SK-N-SH treated with all-trans-retinoic acid at 6 μM for 48 hours (cell line): ENCODE results near the gene SPOCK2.
"Not testable (repeated sequence)": the region's sequence is repeated elsewhere in the genome, so short reads cannot be mapped to it uniquely, and the experiment has no call there.

Source experiments
- ATAC-seq: fragments of 200-7000 bp; cut with Tn5 transposase; 3 replicates; pipeline ENCODE4 v1.9.1; 2020; ENCODE audit warnings: mild to moderate bottlenecking, moderate library complexity
- ESRRG ChIP-seq: fragments of 250-450 bp; sonication (Bioruptor Pico); IDR thresholded peaks from 2 replicates; pipeline ENCODE4 v1.6.1; 2021; ENCODE audit warnings: mild to moderate bottlenecking
- GLIS3 ChIP-seq: fragments of 250-450 bp; sonication (Bioruptor Pico); IDR thresholded peaks from 2 replicates; pipeline ENCODE4 v1.5.0; 2020; ENCODE audit warnings: mild to moderate bottlenecking, moderate library complexity
- ISL1 ChIP-seq: fragments of 250-450 bp; sonication (Bioruptor Pico); IDR thresholded peaks from 2 replicates; pipeline ENCODE4 v2.1.2; 2022; ENCODE audit warnings: mild to moderate bottlenecking, moderate library complexity
- OSR1 ChIP-seq: fragments of 250-450 bp; sonication (Bioruptor Pico); IDR thresholded peaks from 2 replicates; pipeline ENCODE4 v1.8.0; 2022; ENCODE audit warnings: moderate library complexity, mild to moderate bottlenecking, inconsistent platforms
- RARB ChIP-seq: fragments of 250-450 bp; sonication (Bioruptor Pico); IDR thresholded peaks from 2 replicates; pipeline ENCODE4 v1.8.0; 2021; ENCODE audit warnings: mild to moderate bottlenecking, moderate library complexity
- TCF4 ChIP-seq: fragments of 250-450 bp; sonication (Bioruptor Pico); IDR thresholded peaks from 2 replicates; pipeline ENCODE4 v1.8.0; 2021; ENCODE audit warnings: mild to moderate bottlenecking, moderate library complexity, borderline replicate concordance
- ZC3H10 ChIP-seq: fragments of 250-450 bp; sonication (Bioruptor Pico); IDR thresholded peaks from 2 replicates; pipeline ENCODE4 v1.5.1; 2021; ENCODE audit warnings: mild to moderate bottlenecking, moderate library complexity
- ZFP30 ChIP-seq: fragments of 450-650 bp; formaldehyde crosslinking; IDR thresholded peaks from 2 replicates; pipeline ENCODE4 v1.5.0; 2022; ENCODE audit warnings: mild to moderate bottlenecking, moderate library complexity
- ZNF70 ChIP-seq: fragments of 450-650 bp; formaldehyde crosslinking; IDR thresholded peaks from 2 replicates; pipeline ENCODE4 v1.5.0; 2020; ENCODE audit warnings: mild to moderate bottlenecking, moderate library complexity
- TF ChIP-seq, protein P1 (sequence below): fragments of 250-450 bp; sonication (Bioruptor Pico); IDR thresholded peaks from 2 replicates; pipeline ENCODE4 v1.8.0; 2020; ENCODE audit warnings: mild to moderate bottlenecking, moderate library complexity, borderline replicate concordance
- TF ChIP-seq, protein P2 (sequence below): fragments of 250-450 bp; sonication (Bioruptor Pico); IDR thresholded peaks from 2 replicates; pipeline ENCODE4 v1.5.1; 2020; ENCODE audit warnings: low read depth, mild to moderate bottlenecking, moderate library complexity
- TF ChIP-seq, protein P3 (sequence below): fragments of 250-450 bp; sonication (Bioruptor Pico); IDR thresholded peaks from 2 replicates; pipeline ENCODE4 v1.8.0; 2021; ENCODE audit warnings: low read depth, mild to moderate bottlenecking, moderate library complexity, borderline replicate concordance
- TF ChIP-seq, protein P4 (sequence below): fragments of 250-450 bp; sonication (Bioruptor Pico); IDR thresholded peaks from 2 replicates; pipeline ENCODE4 v1.5.1; 2021; ENCODE audit warnings: mild to moderate bottlenecking, moderate library complexity
- TF ChIP-seq, protein P5 (sequence below): fragments of 250-450 bp; sonication (Bioruptor Pico); IDR thresholded peaks from 2 replicates; pipeline ENCODE4 v1.5.0; 2020; ENCODE audit warnings: mild to moderate bottlenecking, moderate library complexity

Gene SPOCK2, protein sequence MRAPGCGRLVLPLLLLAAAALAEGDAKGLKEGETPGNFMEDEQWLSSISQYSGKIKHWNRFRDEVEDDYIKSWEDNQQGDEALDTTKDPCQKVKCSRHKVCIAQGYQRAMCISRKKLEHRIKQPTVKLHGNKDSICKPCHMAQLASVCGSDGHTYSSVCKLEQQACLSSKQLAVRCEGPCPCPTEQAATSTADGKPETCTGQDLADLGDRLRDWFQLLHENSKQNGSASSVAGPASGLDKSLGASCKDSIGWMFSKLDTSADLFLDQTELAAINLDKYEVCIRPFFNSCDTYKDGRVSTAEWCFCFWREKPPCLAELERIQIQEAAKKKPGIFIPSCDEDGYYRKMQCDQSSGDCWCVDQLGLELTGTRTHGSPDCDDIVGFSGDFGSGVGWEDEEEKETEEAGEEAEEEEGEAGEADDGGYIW

DNA sequence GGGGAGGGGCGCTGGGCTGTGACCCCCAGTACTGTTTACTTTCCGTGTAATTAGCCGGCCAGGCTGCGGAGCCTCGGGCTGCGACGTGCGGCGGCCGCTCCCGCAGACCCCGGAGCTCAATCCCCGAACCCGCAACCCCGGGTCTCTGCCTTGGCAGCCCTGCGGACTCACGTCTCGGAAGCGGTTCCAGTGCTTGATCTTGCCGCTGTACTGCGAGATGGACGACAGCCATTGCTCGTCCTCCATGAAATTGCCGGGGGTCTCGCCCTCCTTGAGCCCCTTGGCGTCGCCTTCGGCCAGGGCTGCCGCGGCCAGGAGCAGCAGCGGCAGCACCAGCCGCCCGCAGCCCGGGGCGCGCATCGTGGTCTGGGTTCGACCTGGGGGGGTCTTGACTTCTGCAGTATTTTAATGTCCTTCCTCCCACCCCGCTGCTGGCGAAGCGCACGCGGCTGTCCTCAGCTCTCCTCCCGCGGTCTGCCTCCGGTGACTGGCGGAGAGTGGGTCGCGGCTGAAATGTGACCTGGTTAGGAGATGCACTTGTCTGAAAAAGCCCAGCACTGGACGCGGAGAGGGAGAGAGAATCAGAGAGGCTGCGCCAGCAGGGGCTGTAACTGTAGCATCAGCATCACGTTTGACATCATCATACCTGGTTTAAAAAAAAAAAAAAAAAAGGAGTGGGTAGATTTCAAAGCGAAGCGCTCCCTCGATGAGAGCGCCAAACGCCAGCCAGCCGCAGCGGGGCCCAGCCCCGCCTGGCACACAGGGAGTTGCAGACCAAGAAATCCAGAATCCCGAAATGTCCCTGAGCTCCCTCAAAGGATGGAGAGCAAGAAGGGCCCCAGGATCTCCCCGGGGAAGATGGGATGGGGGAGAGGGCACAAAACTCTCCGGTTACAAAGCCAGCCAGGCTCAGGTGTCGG, at the start of gene SPOCK2:
TSS of gene SPOCK2 (minus strand) at position 583 of the 920 bp plus-strand sequence. CDS start at position 360, 223 bp downstream.
- peak; percentile 56 for ATAC-seq
- TF ChIP-seq, protein P1, sequence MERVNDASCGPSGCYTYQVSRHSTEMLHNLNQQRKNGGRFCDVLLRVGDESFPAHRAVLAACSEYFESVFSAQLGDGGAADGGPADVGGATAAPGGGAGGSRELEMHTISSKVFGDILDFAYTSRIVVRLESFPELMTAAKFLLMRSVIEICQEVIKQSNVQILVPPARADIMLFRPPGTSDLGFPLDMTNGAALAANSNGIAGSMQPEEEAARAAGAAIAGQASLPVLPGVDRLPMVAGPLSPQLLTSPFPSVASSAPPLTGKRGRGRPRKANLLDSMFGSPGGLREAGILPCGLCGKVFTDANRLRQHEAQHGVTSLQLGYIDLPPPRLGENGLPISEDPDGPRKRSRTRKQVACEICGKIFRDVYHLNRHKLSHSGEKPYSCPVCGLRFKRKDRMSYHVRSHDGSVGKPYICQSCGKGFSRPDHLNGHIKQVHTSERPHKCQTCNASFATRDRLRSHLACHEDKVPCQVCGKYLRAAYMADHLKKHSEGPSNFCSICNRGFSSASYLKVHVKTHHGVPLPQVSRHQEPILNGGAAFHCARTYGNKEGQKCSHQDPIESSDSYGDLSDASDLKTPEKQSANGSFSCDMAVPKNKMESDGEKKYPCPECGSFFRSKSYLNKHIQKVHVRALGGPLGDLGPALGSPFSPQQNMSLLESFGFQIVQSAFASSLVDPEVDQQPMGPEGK = no peak
- TF ChIP-seq ISL1 (CRISPR knock-in tag) (no peak), ZFP30 (CRISPR knock-in tag) (no peak)
- TF ChIP-seq, protein P2, sequence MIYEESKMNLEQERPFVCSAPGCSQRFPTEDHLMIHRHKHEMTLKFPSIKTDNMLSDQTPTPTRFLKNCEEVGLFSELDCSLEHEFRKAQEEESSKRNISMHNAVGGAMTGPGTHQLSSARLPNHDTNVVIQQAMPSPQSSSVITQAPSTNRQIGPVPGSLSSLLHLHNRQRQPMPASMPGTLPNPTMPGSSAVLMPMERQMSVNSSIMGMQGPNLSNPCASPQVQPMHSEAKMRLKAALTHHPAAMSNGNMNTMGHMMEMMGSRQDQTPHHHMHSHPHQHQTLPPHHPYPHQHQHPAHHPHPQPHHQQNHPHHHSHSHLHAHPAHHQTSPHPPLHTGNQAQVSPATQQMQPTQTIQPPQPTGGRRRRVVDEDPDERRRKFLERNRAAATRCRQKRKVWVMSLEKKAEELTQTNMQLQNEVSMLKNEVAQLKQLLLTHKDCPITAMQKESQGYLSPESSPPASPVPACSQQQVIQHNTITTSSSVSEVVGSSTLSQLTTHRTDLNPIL (CRISPR knock-in tag) = no peak

DNA sequence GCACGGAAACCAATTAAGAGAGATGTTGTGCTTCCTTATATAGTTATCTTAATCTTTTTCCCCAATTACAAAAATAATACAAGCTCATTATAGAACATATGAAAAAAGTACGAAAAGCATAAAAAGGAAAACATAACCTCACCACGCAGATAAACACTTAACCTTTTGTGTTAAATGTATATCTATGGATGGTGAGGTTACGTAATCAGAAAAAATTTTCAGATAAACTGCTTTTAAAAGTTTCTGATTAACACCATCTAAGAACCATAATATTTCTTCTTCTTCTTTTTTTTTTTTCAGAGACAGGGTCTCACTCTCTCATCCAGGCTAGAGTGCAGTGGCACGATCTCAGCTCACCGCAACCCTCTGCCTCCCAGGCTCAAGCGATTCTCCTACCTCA, 49.2 kb upstream of the SPOCK2 start:
- no peak for ATAC-seq
- TF ChIP-seq RARB (CRISPR knock-in tag) (no peak), TCF4 (no peak), ZNF70 (no peak), ESRRG (CRISPR knock-in tag) (no peak), ISL1 (CRISPR knock-in tag) (no peak), GLIS3 (no peak), ZC3H10 (CRISPR knock-in tag) (no peak), OSR1 (no peak)
- TF ChIP-seq, protein P1 = no peak
- TF ChIP-seq, protein P3, sequence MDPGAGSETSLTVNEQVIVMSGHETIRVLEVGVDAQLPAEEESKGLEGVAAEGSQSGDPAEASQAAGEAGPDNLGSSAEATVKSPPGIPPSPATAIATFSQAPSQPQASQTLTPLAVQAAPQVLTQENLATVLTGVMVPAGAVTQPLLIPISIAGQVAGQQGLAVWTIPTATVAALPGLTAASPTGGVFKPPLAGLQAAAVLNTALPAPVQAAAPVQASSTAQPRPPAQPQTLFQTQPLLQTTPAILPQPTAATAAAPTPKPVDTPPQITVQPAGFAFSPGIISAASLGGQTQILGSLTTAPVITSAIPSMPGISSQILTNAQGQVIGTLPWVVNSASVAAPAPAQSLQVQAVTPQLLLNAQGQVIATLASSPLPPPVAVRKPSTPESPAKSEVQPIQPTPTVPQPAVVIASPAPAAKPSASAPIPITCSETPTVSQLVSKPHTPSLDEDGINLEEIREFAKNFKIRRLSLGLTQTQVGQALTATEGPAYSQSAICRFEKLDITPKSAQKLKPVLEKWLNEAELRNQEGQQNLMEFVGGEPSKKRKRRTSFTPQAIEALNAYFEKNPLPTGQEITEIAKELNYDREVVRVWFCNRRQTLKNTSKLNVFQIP (CRISPR knock-in tag) = no peak
- TF ChIP-seq, protein P4, sequence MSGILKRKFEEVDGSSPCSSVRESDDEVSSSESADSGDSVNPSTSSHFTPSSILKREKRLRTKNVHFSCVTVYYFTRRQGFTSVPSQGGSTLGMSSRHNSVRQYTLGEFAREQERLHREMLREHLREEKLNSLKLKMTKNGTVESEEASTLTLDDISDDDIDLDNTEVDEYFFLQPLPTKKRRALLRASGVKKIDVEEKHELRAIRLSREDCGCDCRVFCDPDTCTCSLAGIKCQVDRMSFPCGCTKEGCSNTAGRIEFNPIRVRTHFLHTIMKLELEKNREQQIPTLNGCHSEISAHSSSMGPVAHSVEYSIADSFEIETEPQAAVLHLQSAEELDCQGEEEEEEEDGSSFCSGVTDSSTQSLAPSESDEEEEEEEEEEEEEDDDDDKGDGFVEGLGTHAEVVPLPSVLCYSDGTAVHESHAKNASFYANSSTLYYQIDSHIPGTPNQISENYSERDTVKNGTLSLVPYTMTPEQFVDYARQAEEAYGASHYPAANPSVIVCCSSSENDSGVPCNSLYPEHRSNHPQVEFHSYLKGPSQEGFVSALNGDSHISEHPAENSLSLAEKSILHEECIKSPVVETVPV (CRISPR knock-in tag) = no peak
- TF ChIP-seq, protein P2 (CRISPR knock-in tag) = no peak
- TF ChIP-seq, protein P5, sequence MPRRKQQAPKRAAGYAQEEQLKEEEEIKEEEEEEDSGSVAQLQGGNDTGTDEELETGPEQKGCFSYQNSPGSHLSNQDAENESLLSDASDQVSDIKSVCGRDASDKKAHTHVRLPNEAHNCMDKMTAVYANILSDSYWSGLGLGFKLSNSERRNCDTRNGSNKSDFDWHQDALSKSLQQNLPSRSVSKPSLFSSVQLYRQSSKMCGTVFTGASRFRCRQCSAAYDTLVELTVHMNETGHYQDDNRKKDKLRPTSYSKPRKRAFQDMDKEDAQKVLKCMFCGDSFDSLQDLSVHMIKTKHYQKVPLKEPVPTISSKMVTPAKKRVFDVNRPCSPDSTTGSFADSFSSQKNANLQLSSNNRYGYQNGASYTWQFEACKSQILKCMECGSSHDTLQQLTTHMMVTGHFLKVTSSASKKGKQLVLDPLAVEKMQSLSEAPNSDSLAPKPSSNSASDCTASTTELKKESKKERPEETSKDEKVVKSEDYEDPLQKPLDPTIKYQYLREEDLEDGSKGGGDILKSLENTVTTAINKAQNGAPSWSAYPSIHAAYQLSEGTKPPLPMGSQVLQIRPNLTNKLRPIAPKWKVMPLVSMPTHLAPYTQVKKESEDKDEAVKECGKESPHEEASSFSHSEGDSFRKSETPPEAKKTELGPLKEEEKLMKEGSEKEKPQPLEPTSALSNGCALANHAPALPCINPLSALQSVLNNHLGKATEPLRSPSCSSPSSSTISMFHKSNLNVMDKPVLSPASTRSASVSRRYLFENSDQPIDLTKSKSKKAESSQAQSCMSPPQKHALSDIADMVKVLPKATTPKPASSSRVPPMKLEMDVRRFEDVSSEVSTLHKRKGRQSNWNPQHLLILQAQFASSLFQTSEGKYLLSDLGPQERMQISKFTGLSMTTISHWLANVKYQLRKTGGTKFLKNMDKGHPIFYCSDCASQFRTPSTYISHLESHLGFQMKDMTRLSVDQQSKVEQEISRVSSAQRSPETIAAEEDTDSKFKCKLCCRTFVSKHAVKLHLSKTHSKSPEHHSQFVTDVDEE = no peak

DNA sequence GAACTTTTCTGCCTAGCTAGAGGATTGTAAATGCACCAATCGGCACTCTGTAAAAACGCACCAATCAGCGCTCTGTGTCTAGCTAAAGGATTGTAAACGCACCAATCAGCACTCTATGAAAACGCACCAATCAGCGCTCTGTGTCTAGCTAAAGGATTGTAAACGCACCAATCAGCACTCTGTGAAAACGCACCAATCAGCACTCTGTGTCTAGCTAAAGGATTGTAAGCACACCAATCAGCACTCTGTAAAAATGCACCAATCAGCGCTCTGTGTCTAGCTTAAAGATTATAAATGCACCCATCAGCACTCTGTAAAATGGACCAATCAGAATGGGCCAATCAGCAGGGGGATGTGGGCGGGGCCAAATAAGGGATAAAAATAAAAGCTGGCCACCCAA, 47.9 kb upstream of the SPOCK2 start:
- ATAC-seq = not testable (repeated sequence)
